ENCODE data around the gene COL16A1. TPM values are rescaled to one million over a fixed set of nuclear protein-coding genes. Genes with fewer than 3 reads are reported as not detected.

Gene COL16A1
- total and polyA plus RNA-seq, 5 donors from 2014 or later, result not detected

DNA sequence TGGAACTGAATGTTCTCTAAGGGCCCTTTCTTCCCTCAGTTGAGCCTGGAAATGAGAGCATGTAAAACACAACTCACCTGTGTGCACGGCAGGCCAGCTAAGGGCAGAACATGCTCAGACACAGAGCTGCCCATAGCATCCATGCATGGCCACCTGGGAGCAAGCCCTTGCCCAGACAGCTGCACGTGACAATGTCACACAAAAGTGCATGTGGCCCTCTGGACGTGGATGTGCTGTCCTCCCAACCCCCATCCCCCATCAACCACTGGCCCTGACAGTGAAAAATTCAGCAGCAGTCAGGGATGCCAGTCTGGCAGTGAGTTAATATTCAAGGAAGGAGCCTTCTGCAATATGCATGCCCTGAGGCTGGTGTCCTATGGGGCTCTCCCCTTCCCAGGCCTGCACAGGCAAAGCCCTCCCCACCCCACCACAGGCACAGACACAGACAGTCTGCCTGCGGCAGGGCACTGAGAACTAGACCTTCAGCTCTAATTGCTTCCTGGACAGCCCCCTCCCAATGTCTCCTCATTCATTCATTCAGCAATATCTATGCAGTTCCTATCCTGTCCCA is 14.6 kb upstream of the COL16A1 start:
- H3K27ac Mint-ChIP-seq, result peak overlapping the region in 1 of 3 donors; percentile 34
- H3K36me3 ChIP-seq (ENCODE audit: control insufficient read depth, insufficient read depth, low read length), result no peaks in the 10 kb centered on the region
- ATAC-seq (ENCODE audit: low read depth in 2 of 2), result no peak
- H3K36me3 Mint-ChIP-seq, result no peaks in the 10 kb centered on the region
- peaks cover 40% of the 10 kb centered on the region for H3K27me3 Mint-ChIP-seq
- no peaks in the 10 kb centered on the region for H3K9me3 ChIP-seq (ENCODE audit: control insufficient read depth in 2 of 2, low read length in 2 of 2)
- H3K9me3 Mint-ChIP-seq, result peaks cover 0 to 3% (median 0%) of the 10 kb centered on the region in 7 donors
- no peak overlapping the region for H3K4me3 Mint-ChIP-seq
- no peak overlapping the region for H3K4me3 ChIP-seq (ENCODE audit: low read depth, low read length)
- no peak overlapping the region for H3K27ac ChIP-seq (ENCODE audit: insufficient read depth, low read length, poor library complexity, severe bottlenecking)
- H3K4me1 ChIP-seq (ENCODE audit: control insufficient read depth, insufficient read depth, low read length, poor library complexity, severe bottlenecking), result peaks cover 15% of the 10 kb centered on the region
- H3K27me3 ChIP-seq (ENCODE audit: control insufficient read depth, insufficient read depth, low read length), result peaks cover 7% of the 10 kb centered on the region
- H3K4me1 Mint-ChIP-seq, result peaks cover 0 to 21% (median 2%) of the 10 kb centered on the region in 4 donors
- no peak for DNase-seq

DNA sequence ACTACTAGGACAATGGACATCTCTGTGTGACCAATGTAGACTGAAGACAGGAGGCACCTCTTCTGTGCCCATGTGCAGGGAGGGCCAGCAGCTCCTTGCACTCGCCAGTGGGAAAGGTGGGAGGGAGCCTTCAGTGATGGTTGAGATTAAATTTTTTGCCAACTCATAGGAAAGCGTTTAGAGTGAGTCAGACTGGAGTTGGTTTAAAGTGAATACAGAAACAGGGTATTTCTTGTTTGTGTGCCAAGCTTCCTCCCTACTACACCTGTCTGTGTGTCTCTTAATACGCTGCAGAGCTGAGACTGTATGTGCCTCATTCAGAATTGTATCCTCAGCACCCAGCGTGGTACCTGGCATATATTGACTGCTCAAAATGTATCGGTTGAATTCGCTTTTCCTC is 13.5 kb upstream of the COL16A1 start:
- Mint-ChIP-seq H3K9me3 (peaks cover 0 to 6% (median 0%) of the 10 kb centered on the region in 7 donors), H3K27me3 (peaks cover 50% of the 10 kb centered on the region), H3K4me1 (peaks cover 0 to 24% (median 2%) of the 10 kb centered on the region in 4 donors), H3K27ac (peak overlapping the region in 1 of 3 donors; percentile 17), H3K4me3 (no peak overlapping the region), H3K36me3 (peaks cover under 1% of the 10 kb centered on the region)
- Histone ChIP-seq H3K27me3 (ENCODE audit: control insufficient read depth, insufficient read depth, low read length) (peaks cover 11% of the 10 kb centered on the region), H3K36me3 (ENCODE audit: control insufficient read depth, insufficient read depth, low read length) (no peaks in the 10 kb centered on the region), H3K9me3 (ENCODE audit: control insufficient read depth in 2 of 2, low read length in 2 of 2) (no peaks in the 10 kb centered on the region), H3K4me3 (ENCODE audit: low read depth, low read length) (no peak overlapping the region), H3K4me1 (ENCODE audit: control insufficient read depth, insufficient read depth, low read length, poor library complexity, severe bottlenecking) (peaks cover 15% of the 10 kb centered on the region), H3K27ac (ENCODE audit: insufficient read depth, low read length, poor library complexity, severe bottlenecking) (no peak overlapping the region)
- ATAC-seq (ENCODE audit: low read depth in 2 of 2) (no peak), DNase-seq (no peak)

DNA sequence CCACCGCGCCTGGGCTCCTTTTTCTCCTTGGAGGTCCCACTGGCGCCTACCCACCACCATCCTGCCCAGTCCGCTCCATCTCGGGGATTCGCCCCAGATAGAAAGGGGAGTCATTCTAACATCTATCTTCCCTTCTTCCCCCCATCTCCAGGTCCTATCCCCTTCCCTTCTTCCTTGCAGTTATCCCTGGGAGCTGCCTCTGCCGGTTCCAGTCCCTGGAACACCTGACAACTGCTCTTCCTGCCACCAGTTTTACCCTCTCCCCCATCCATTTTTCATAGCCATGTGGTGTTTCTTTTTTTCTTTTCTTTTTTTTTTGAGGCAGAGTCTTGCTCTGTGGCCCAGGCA is 12.0 kb upstream of the COL16A1 start:
- H3K27me3 Mint-ChIP-seq, result peaks cover 55% of the 10 kb centered on the region
- peak overlapping the region in 2 of 3 donors; percentile 29 to 84 for H3K27ac Mint-ChIP-seq

DNA sequence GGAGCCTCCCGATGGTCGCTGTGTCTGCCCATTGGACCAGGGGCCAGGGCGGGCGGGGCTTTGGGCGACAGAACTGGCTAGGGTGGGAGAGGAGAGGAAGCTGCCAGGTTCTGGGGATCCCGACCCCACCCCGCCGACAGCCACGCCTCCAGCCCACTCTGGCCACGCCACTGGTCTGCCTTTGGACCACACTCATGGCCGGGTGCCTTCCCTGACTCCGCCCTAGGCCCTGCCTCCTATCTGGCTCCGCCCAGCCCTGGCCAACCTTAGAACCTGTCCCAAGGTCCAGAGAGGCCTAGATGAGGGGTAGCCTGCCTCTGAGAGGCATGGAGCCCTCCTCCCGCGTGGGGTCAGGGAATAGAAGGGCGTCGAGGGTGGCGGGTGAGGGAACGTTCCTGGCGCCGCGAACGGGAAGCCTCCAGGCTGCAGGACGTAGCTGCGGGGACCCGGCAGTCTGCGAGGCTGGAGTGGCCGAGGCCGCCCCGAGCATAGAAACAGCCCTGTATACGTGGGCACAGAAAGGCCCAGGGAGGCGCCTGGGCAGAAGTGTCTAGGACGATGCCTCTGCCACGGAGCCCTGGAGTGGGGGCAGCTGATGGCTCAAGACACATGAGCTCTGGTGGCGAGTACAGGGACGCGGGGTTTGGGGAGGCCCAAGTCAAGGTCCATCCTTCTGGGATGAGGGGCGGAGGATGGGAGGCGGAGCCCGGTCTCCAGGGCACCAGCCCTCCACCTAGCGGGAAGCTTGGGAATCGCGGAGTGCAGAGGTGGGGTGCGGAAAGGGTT is 11.5 kb upstream of the COL16A1 start:
- Mint-ChIP-seq H3K4me1 (peaks cover 0 to 24% (median 2%) of the 10 kb centered on the region in 4 donors), H3K9me3 (peaks cover 0 to 6% (median 0%) of the 10 kb centered on the region in 7 donors), H3K4me3 (peak overlapping the region in 2 of 4 donors; percentile 67 to 81), H3K27ac (no peak overlapping the region), H3K36me3 (peaks cover 3% of the 10 kb centered on the region), H3K27me3 (peaks cover 55% of the 10 kb centered on the region)
- H3K36me3 ChIP-seq (ENCODE audit: control insufficient read depth, insufficient read depth, low read length), result no peaks in the 10 kb centered on the region
- ATAC-seq (ENCODE audit: low read depth in 2 of 2) (no peak), DNase-seq (no peak)
- peaks cover 15% of the 10 kb centered on the region for H3K27me3 ChIP-seq (ENCODE audit: control insufficient read depth, insufficient read depth, low read length)
- no peaks in the 10 kb centered on the region for H3K9me3 ChIP-seq (ENCODE audit: control insufficient read depth in 2 of 2, low read length in 2 of 2)
- peaks cover 15% of the 10 kb centered on the region for H3K4me1 ChIP-seq (ENCODE audit: control insufficient read depth, insufficient read depth, low read length, poor library complexity, severe bottlenecking)
- no peak overlapping the region for H3K27ac ChIP-seq (ENCODE audit: insufficient read depth, low read length, poor library complexity, severe bottlenecking)
- no peak overlapping the region for H3K4me3 ChIP-seq (ENCODE audit: low read depth, low read length)

More for the DNA sequence above, 12.0 kb upstream of the COL16A1 start:
- DNase-seq (no peak), ATAC-seq (ENCODE audit: low read depth in 2 of 2) (no peak)
- H3K36me3 ChIP-seq (ENCODE audit: control insufficient read depth, insufficient read depth, low read length), result no peaks in the 10 kb centered on the region
- no peaks in the 10 kb centered on the region for H3K9me3 ChIP-seq (ENCODE audit: control insufficient read depth in 2 of 2, low read length in 2 of 2)
- Mint-ChIP-seq H3K36me3 (peaks cover 3% of the 10 kb centered on the region), H3K9me3 (peaks cover 0 to 6% (median 0%) of the 10 kb centered on the region in 7 donors), H3K4me3 (peak overlapping the region in 2 of 4 donors; percentile 67 to 81), H3K4me1 (peaks cover 0 to 24% (median 2%) of the 10 kb centered on the region in 4 donors)
- peaks cover 15% of the 10 kb centered on the region for H3K4me1 ChIP-seq (ENCODE audit: control insufficient read depth, insufficient read depth, low read length, poor library complexity, severe bottlenecking)
- H3K27me3 ChIP-seq (ENCODE audit: control insufficient read depth, insufficient read depth, low read length), result peaks cover 13% of the 10 kb centered on the region
- no peak overlapping the region for H3K4me3 ChIP-seq (ENCODE audit: low read depth, low read length)
- no peak overlapping the region for H3K27ac ChIP-seq (ENCODE audit: insufficient read depth, low read length, poor library complexity, severe bottlenecking)

DNA sequence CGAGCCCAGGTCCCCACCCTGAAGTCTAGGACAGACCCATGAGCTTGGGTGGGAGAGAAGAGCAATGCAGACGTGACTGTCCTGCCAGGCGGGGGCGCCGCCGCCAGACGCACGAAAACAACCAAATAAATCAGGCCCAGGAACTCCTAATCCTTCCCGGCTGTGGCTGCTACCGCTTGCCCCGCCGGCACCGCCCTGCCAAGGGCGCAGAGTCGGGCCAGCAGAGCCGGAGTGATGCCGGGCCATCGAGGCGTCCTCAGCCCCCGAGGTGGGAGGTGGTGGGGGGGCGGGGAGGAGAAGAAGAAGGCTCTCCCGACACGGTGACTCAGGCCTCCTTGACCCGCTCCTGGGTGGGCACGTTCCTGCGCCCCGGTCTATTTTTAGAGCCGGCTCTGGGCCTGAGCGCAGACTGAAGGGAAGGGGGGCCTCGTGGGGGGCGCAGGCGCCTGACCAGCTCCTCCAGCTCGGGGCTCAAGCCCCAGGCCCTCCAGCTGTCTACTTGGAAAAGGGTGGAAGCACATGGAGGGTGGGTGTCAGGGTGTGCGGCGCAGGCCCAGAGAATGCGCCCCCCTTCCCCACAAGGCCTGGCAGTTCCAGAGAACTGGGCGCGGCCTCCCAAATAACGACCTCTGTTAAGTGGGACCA is 10.7 kb upstream of the COL16A1 start:
- H3K9me3 Mint-ChIP-seq, result peaks cover 0 to 6% (median 0%) of the 10 kb centered on the region in 7 donors
- Histone ChIP-seq H3K27me3 (ENCODE audit: control insufficient read depth, insufficient read depth, low read length) (peaks cover 15% of the 10 kb centered on the region), H3K4me1 (ENCODE audit: control insufficient read depth, insufficient read depth, low read length, poor library complexity, severe bottlenecking) (peaks cover 15% of the 10 kb centered on the region), H3K4me3 (ENCODE audit: low read depth, low read length) (no peak overlapping the region), H3K36me3 (ENCODE audit: control insufficient read depth, insufficient read depth, low read length) (no peaks in the 10 kb centered on the region), H3K9me3 (ENCODE audit: control insufficient read depth in 2 of 2, low read length in 2 of 2) (no peaks in the 10 kb centered on the region), H3K27ac (ENCODE audit: insufficient read depth, low read length, poor library complexity, severe bottlenecking) (no peak overlapping the region)
- peaks cover 3% of the 10 kb centered on the region for H3K36me3 Mint-ChIP-seq
- peak overlapping the region in 2 of 4 donors; percentile 54 to 57 for H3K4me3 Mint-ChIP-seq
- peaks cover 55% of the 10 kb centered on the region for H3K27me3 Mint-ChIP-seq
- DNase-seq (peak in 1 of 3 donors; percentile 24), ATAC-seq (ENCODE audit: low read depth in 2 of 2) (no peak)
- H3K4me1 Mint-ChIP-seq, result peaks cover 0 to 24% (median 2%) of the 10 kb centered on the region in 4 donors
- H3K27ac Mint-ChIP-seq, result no peak overlapping the region

DNA sequence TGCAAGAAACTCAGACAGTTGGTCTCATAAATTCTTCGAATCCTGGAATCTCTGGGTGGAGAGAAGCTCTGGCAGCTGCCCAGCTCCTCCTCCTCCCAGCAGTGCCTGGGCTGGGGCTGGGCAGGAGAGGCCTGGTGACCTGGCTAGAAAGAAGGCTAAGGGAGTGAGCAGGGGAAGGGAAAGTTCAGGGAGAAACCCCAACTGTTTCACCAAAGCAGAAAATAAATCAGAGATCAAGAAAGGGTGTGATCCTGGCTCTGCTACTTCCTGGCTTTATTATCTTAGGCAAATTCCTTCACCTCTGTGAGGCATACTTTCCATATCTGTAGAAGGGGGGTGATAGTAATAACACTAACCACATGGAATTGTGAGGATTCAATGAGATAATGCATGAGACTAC is 8.8 kb upstream of the COL16A1 start:
- Mint-ChIP-seq H3K36me3 (peaks cover 3% of the 10 kb centered on the region), H3K27ac (no peak overlapping the region), H3K4me1 (peaks cover 0 to 27% (median 4%) of the 10 kb centered on the region in 4 donors), H3K27me3 (peaks cover 54% of the 10 kb centered on the region), H3K9me3 (peaks cover 0 to 3% (median 0%) of the 10 kb centered on the region in 7 donors), H3K4me3 (no peak overlapping the region)
- ATAC-seq (ENCODE audit: low read depth in 2 of 2) (no peak), DNase-seq (no peak)
- H3K9me3 ChIP-seq (ENCODE audit: control insufficient read depth in 2 of 2, low read length in 2 of 2), result no peaks in the 10 kb centered on the region
- no peaks in the 10 kb centered on the region for H3K36me3 ChIP-seq (ENCODE audit: control insufficient read depth, insufficient read depth, low read length)
- H3K27me3 ChIP-seq (ENCODE audit: control insufficient read depth, insufficient read depth, low read length), result peaks cover 16% of the 10 kb centered on the region
- H3K4me3 ChIP-seq (ENCODE audit: low read depth, low read length), result no peak overlapping the region
- no peak overlapping the region for H3K27ac ChIP-seq (ENCODE audit: insufficient read depth, low read length, poor library complexity, severe bottlenecking)
- H3K4me1 ChIP-seq (ENCODE audit: control insufficient read depth, insufficient read depth, low read length, poor library complexity, severe bottlenecking), result peaks cover 17% of the 10 kb centered on the region

DNA sequence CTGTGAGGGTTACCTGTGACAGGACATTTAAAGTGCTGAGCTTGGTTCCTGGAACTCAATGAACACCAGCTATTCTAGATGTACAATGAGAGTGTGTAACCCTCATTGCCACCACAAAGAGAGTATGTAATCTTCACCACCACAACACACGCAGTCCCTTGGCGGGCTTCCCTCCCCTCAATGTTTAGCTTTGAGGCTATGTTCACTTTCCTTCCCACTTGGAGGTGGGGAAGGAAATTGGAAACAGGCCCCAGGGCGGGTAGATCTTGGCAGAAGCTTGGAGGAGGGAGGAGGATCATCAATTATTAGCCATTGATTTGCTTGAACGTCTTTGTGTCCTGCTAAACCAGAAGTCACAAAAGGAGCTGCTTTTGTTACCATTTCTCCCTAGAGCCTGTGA is 8.3 kb upstream of the COL16A1 start:
- Histone ChIP-seq H3K4me3 (ENCODE audit: low read depth, low read length) (no peak overlapping the region), H3K36me3 (ENCODE audit: control insufficient read depth, insufficient read depth, low read length) (no peaks in the 10 kb centered on the region), H3K9me3 (ENCODE audit: control insufficient read depth in 2 of 2, low read length in 2 of 2) (no peaks in the 10 kb centered on the region), H3K27ac (ENCODE audit: insufficient read depth, low read length, poor library complexity, severe bottlenecking) (no peak overlapping the region), H3K4me1 (ENCODE audit: control insufficient read depth, insufficient read depth, low read length, poor library complexity, severe bottlenecking) (peaks cover 18% of the 10 kb centered on the region), H3K27me3 (ENCODE audit: control insufficient read depth, insufficient read depth, low read length) (peaks cover 16% of the 10 kb centered on the region)
- H3K4me1 Mint-ChIP-seq, result peaks cover 0 to 29% (median 5%) of the 10 kb centered on the region in 4 donors
- peaks cover 52% of the 10 kb centered on the region for H3K27me3 Mint-ChIP-seq
- H3K4me3 Mint-ChIP-seq, result no peak overlapping the region
- H3K27ac Mint-ChIP-seq, result no peak overlapping the region
- peaks cover 3% of the 10 kb centered on the region for H3K36me3 Mint-ChIP-seq
- peaks cover 0 to 3% (median 0%) of the 10 kb centered on the region in 7 donors for H3K9me3 Mint-ChIP-seq
- ATAC-seq (ENCODE audit: low read depth in 2 of 2) (no peak), DNase-seq (no peak)
